Stimulated activated naive CD4-positive, alpha-beta T cell (primary cell): ENCODE measurements around the gene SLC25A27.

ENCODE experiments used
- DNase-seq, 6 experiments: peaks; one replicate each; lab custom pipeline; 2025; lab: John Stamatoyannopoulos, UW

SLC25A27 gene

DNA sequence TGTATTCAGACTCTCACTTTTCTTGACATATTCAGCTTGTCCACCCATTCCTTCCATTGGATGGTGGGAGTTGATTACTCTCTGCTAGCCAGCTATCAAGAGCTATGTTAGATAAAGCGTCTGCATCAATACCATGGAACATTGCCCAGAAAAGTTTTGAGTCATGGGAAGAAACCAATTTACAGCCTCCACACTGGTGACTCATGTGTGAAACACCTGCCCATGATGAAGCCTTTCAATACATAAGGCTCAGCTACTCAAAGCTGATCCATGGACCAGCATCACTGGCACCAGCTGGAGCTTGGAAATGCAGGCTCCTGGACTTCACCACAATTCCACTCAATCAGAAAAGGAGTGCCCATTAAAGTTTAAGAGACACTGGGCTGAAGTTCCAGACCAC lies 66.3 kb downstream of the SLC25A27 start:
- DNase-seq = no peak

DNA sequence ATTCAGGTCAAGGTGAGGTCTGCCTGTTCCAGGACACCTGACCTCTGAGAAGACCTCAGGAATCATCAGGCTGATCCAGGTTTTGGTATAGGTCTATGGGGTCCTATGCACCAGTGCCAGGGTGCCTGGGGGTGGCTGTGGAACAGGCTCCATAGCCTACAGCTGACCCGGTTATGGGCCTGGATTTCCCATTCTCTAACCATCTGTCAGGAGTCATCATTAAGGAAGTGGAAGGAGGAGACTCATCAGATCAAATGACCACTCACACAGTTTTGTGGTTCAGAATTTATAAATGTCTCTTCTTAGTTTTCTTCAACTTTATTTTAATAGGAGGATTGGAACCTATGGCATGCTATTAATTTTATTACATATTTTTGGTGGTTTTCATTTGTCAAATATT lies 67.6 kb downstream of the SLC25A27 start:
- no peak for DNase-seq
